H7 (cell line): Measurements from ENCODE around the gene TTLL10. TPM values are rescaled to one million over a fixed set of nuclear protein-coding genes. Genes with fewer than 3 reads are reported as not detected.

Source experiments
- DNase-seq: peaks from one replicate; pipeline ENCODE4 v3.0.0; 2012
- H3K27me3 ChIP-seq: 2 replicates; pipeline ENCODE4 v1.6.0; 2011; ENCODE audit warnings: mild to moderate bottlenecking, low read length; ENCODE audit not compliant: control insufficient read depth, insufficient read depth
- H3K36me3 ChIP-seq: replicated peaks from 2 replicates; pipeline ENCODE4 v1.5.1; 2011; ENCODE audit warnings: low read length; ENCODE audit not compliant: control insufficient read depth, insufficient read depth
- H3K4me3 ChIP-seq: 2 replicates; pipeline ENCODE4 v1.5.1; 2011; ENCODE audit warnings: low read depth, mild to moderate bottlenecking, control low read depth, low read length, moderate library complexity; ENCODE audit not compliant: insufficient read depth
- total RNA-seq: library from RNA; depleted of rRNA; stranded (reverse); fragments of >200 nt; shearing (Covaris generic); gene quantifications from 2 replicates; pipeline ENCODE4 v1.2.3, GENCODE V29; 2014

TTLL10 gene
- total RNA-seq, 1 experiment from 2014 or later, result not detected

- H3K36me3 ChIP-seq, result no peaks in the 10 kb centered on the region
- no peak for DNase-seq
- H3K4me3 ChIP-seq, result no peak overlapping the region
- H3K27me3 ChIP-seq, result no peaks in the 10 kb centered on the region; the same call in 1 of the 2 replicates
These were observed 13.3 kb upstream of the TTLL10 start for GRCh38 chr1:1160281-1160930.

- no peaks in the 10 kb centered on the region; the same call in 1 of the 2 replicates for H3K27me3 ChIP-seq
- no peaks in the 10 kb centered on the region for H3K36me3 ChIP-seq
These were observed 12.5 kb upstream of the TTLL10 start for GRCh38 chr1:1161078-1161682.

GRCh38 chr1:1161683-1162079 lies 12.0 kb upstream of the TTLL10 start:
- Histone ChIP-seq H3K4me3 (no peak overlapping the region), H3K36me3 (no peaks in the 10 kb centered on the region), H3K27me3 (no peaks in the 10 kb centered on the region; the same call in 1 of the 2 replicates)
- DNase-seq, result peak; percentile 69

More at GRCh38 chr1:1161078-1161682, 12.5 kb upstream of the TTLL10 start:
- no peak overlapping the region for H3K4me3 ChIP-seq
- peak; percentile 64 for DNase-seq

- Histone ChIP-seq H3K4me3 (no peak overlapping the region; the same call in 1 of the 2 replicates), H3K36me3 (no peaks in the 10 kb centered on the region), H3K27me3 (no peaks in the 10 kb centered on the region)
- no peak for DNase-seq
These were observed 10.8 kb upstream of the TTLL10 start for GRCh38 chr1:1162597-1163537.

- no peaks in the 10 kb centered on the region for H3K36me3 ChIP-seq
- DNase-seq, result peak; percentile 69
- no peak overlapping the region for H3K4me3 ChIP-seq
- H3K27me3 ChIP-seq, result no peaks in the 10 kb centered on the region
These were observed 10.1 kb upstream of the TTLL10 start for GRCh38 chr1:1163538-1164070.

- no peaks in the 10 kb centered on the region for H3K36me3 ChIP-seq
- H3K27me3 ChIP-seq, result no peaks in the 10 kb centered on the region
- no peak for DNase-seq
- no peak overlapping the region for H3K4me3 ChIP-seq
These were observed 9.3 kb upstream of the TTLL10 start for GRCh38 chr1:1164361-1164700.

GRCh38 chr1:1164701-1165451 lies 8.8 kb upstream of the TTLL10 start:
- no peak overlapping the region for H3K4me3 ChIP-seq
- no peaks in the 10 kb centered on the region for H3K27me3 ChIP-seq
- no peaks in the 10 kb centered on the region for H3K36me3 ChIP-seq
- peak; percentile 91 for DNase-seq

GRCh38 chr1:1165485-1165884 lies 8.2 kb upstream of the TTLL10 start:
- no peaks in the 10 kb centered on the region for H3K27me3 ChIP-seq
- DNase-seq, result no peak
- H3K36me3 ChIP-seq, result no peaks in the 10 kb centered on the region
- no peak overlapping the region for H3K4me3 ChIP-seq

- DNase-seq, result no peak
- Histone ChIP-seq H3K4me3 (no peak overlapping the region), H3K36me3 (no peaks in the 10 kb centered on the region), H3K27me3 (no peaks in the 10 kb centered on the region)
These were observed 7.7 kb upstream of the TTLL10 start for GRCh38 chr1:1165900-1166421.

GRCh38 chr1:1166642-1167397 lies 6.9 kb upstream of the TTLL10 start:
- no peak for DNase-seq
- Histone ChIP-seq H3K36me3 (no peaks in the 10 kb centered on the region), H3K27me3 (no peaks in the 10 kb centered on the region), H3K4me3 (no peak overlapping the region)

- no peaks in the 10 kb centered on the region for H3K36me3 ChIP-seq
- H3K4me3 ChIP-seq, result no peak overlapping the region
- H3K27me3 ChIP-seq, result no peaks in the 10 kb centered on the region
- DNase-seq, result no peak
These were observed 6.3 kb upstream of the TTLL10 start for GRCh38 chr1:1167398-1167821.

GRCh38 chr1:1167841-1168450 lies 5.7 kb upstream of the TTLL10 start:
- no peak overlapping the region for H3K4me3 ChIP-seq
- H3K36me3 ChIP-seq, result no peaks in the 10 kb centered on the region
- peak; percentile 55 for DNase-seq
- no peaks in the 10 kb centered on the region for H3K27me3 ChIP-seq
